HG03108 (cell line): ENCODE results near the gene DYDC1.
"Not testable (repeated sequence)": the region's sequence is repeated elsewhere in the genome, so short reads cannot be mapped to it uniquely, and the experiment has no call there.

Source experiments
- ATAC-seq: cut with Tn5 transposase; IDR thresholded peaks from one replicate; pipeline ENCODE4 v1.9.1; 2021; ENCODE audit warnings: moderate library complexity; ENCODE audit not compliant: unreplicated experiment

DYDC1 gene

GRCh38 chr10:80344912-80345311 is 11.6 kb downstream of the DYDC1 start:
- ATAC-seq = no peak

- no peak for ATAC-seq
Observed at GRCh38 chr10:80344276-80344675, 12.3 kb downstream of the DYDC1 start.

- no peak for ATAC-seq
Observed at GRCh38 chr10:80333983-80334382, 22.6 kb downstream of the DYDC1 start.

- no peak for ATAC-seq
Observed at GRCh38 chr10:80324891-80325364, 31.6 kb downstream of the DYDC1 start.

GRCh38 chr10:80324086-80324485 is 32.5 kb downstream of the DYDC1 start:
- ATAC-seq = no peak

GRCh38 chr10:80323311-80323710 is 33.2 kb downstream of the DYDC1 start:
- no peak for ATAC-seq

- ATAC-seq = no peak
Observed at GRCh38 chr10:80322711-80323110, 33.8 kb downstream of the DYDC1 start.

- ATAC-seq = no peak
Observed at GRCh38 chr10:80322158-80322557, 34.4 kb downstream of the DYDC1 start.

GRCh38 chr10:80321183-80321582 is 35.4 kb downstream of the DYDC1 start:
- no peak for ATAC-seq

GRCh38 chr10:80320377-80320776 is 36.2 kb downstream of the DYDC1 start:
- no peak for ATAC-seq

GRCh38 chr10:80319725-80320290 is 36.7 kb downstream of the DYDC1 start:
- ATAC-seq = no peak

- ATAC-seq = no peak
Observed at GRCh38 chr10:80319318-80319717, 37.2 kb downstream of the DYDC1 start.

GRCh38 chr10:80318742-80319141 is 37.8 kb downstream of the DYDC1 start:
- no peak for ATAC-seq

GRCh38 chr10:80315391-80315790 is 41.2 kb downstream of the DYDC1 start:
- no peak for ATAC-seq

GRCh38 chr10:80313523-80313922 is 43.0 kb downstream of the DYDC1 start:
- no peak for ATAC-seq

- not testable (repeated sequence) for ATAC-seq
Observed at GRCh38 chr10:80305989-80306388, 50.6 kb downstream of the DYDC1 start.

GRCh38 chr10:80296942-80297341 is 59.6 kb downstream of the DYDC1 start:
- no peak for ATAC-seq

- no peak for ATAC-seq
Observed at GRCh38 chr10:80292607-80293239, 63.8 kb downstream of the DYDC1 start.

- ATAC-seq = no peak
Observed at GRCh38 chr10:80290474-80291220, 65.9 kb downstream of the DYDC1 start.

GRCh38 chr10:80289451-80290287 is 66.9 kb downstream of the DYDC1 start, which contains the start of gene MAT1A:
Gene MAT1A (minus strand): TSS chr10:80289658. CDS start chr10:80289423, 235 bp downstream.
- no peak for ATAC-seq

GRCh38 chr10:80288849-80289248 is 67.7 kb downstream of the DYDC1 start:
- no peak for ATAC-seq
